Esophagus muscularis mucosa (tissue), 3 donors: ENCODE results near the gene CALM1.

Source experiments
- POLR2A ChIP-seq: fragments of 450-650 bp; IDR thresholded peaks from one replicate; pipeline ENCODE4 v1.6.1; 2017; ENCODE audit warnings: antibody characterized with exemption, moderate library complexity, mild to moderate bottlenecking, low read depth
- POLR2AphosphoS5 ChIP-seq, 2 donors: sonication (generic); formaldehyde crosslinking; IDR thresholded peaks; one replicate each; pipeline ENCODE4 v1.6.1; 2017; ENCODE audit warnings: antibody characterized with exemption in 2 of 2
- TF ChIP-seq, protein P1 (sequence below), 3 experiments: fragments of 200-600 bp in 2 of 3; fragments of 450-650 bp in 1 of 3; sonication (generic) in 2 of 3; IDR thresholded peaks; one replicate each; pipeline ENCODE4 v1.5.1; 2017 to 2019; ENCODE audit warnings: antibody characterized with exemption in 3 of 3, mild to moderate bottlenecking in 2 of 3, moderate library complexity in 1 of 3

GRCh38 chr14:90378249-90378648 lies 18.6 kb upstream of the CALM1 start:
- TF ChIP-seq POLR2AphosphoS5 (IDR thresholded peaks at IDR 0.05) = no peak
- TF ChIP-seq POLR2A = no peak
- TF ChIP-seq, protein P1, sequence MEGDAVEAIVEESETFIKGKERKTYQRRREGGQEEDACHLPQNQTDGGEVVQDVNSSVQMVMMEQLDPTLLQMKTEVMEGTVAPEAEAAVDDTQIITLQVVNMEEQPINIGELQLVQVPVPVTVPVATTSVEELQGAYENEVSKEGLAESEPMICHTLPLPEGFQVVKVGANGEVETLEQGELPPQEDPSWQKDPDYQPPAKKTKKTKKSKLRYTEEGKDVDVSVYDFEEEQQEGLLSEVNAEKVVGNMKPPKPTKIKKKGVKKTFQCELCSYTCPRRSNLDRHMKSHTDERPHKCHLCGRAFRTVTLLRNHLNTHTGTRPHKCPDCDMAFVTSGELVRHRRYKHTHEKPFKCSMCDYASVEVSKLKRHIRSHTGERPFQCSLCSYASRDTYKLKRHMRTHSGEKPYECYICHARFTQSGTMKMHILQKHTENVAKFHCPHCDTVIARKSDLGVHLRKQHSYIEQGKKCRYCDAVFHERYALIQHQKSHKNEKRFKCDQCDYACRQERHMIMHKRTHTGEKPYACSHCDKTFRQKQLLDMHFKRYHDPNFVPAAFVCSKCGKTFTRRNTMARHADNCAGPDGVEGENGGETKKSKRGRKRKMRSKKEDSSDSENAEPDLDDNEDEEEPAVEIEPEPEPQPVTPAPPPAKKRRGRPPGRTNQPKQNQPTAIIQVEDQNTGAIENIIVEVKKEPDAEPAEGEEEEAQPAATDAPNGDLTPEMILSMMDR (IDR thresholded peaks at IDR 0.05) = no peak
